Vagina (tissue), 2 donors: Measurements from ENCODE around the gene PPFIA2. TPM values are rescaled to one million over a fixed set of nuclear protein-coding genes. Genes with fewer than 3 reads are reported as not detected.

ENCODE experiments used
- DNase-seq, 2 donors: peaks; one replicate each; pipeline ENCODE4 v3.0.0-alpha.2; 2017; ENCODE audit errors: extremely low spot score in 2 of 2
- H3K27ac ChIP-seq: fragments of 200-600 bp; sonication (generic); one replicate; pipeline ENCODE4 v1.5.1; 2019
- H3K27me3 ChIP-seq: fragments of 200-600 bp; sonication (generic); one replicate; pipeline ENCODE4 v1.5.1; 2019
- H3K36me3 ChIP-seq, 2 donors: fragments of 200-600 bp; sonication (generic); one replicate each; pipeline ENCODE4 v1.5.1; 2017 to 2019
- H3K4me1 ChIP-seq: fragments of 200-600 bp; sonication (generic); one replicate; pipeline ENCODE4 v1.5.1; 2019
- H3K4me3 ChIP-seq, 2 donors: fragments of 200-600 bp; sonication (generic); 1 replicate in 1 of 2; 2 replicates in 1 of 2; pipeline ENCODE4 v1.5.1; 2016 to 2019
- H3K9me3 ChIP-seq: fragments of 200-600 bp; sonication (generic); one replicate; pipeline ENCODE4 v1.5.1; 2019
- POLR2A ChIP-seq, 2 donors: fragments of 450-650 bp; IDR thresholded peaks; one replicate each; pipeline ENCODE4 v1.6.1; 2017; ENCODE audit warnings: antibody characterized with exemption in 2 of 2, mild to moderate bottlenecking in 2 of 2, moderate library complexity in 2 of 2
- POLR2AphosphoS5 ChIP-seq, 2 donors: sonication (generic); formaldehyde crosslinking; IDR thresholded peaks; one replicate each; pipeline ENCODE4 v1.9.0; 2017; ENCODE audit warnings: antibody characterized with exemption in 2 of 2, mild to moderate bottlenecking in 2 of 2, low read depth in 1 of 2; ENCODE audit not compliant: insufficient read depth in 1 of 2
- intact Hi-C: fragments of 100-400 bp; cut with DNase I; formaldehyde crosslinking; loops from one replicate; pipeline ENCODE4 v1.15.1; 2023
- total RNA-seq: library from RNA; depleted of rRNA; stranded (reverse); fragments of >200 nt; gene quantifications from one replicate; pipeline ENCODE4 v1.2.3, GENCODE V29; 2016
- TF ChIP-seq, protein P1 (sequence below), 3 experiments: fragments of 450-650 bp in 2 of 3; fragments of 200-600 bp in 1 of 3; sonication (generic) in 1 of 3; IDR thresholded peaks; one replicate each; pipeline ENCODE4 v1.5.1; 2017 to 2019; ENCODE audit warnings: antibody characterized with exemption in 3 of 3, mild to moderate bottlenecking in 2 of 3, moderate library complexity in 2 of 3

Gene PPFIA2
- total RNA-seq, 1 donor from 2014 or later: 5.2 TPM

DNA sequence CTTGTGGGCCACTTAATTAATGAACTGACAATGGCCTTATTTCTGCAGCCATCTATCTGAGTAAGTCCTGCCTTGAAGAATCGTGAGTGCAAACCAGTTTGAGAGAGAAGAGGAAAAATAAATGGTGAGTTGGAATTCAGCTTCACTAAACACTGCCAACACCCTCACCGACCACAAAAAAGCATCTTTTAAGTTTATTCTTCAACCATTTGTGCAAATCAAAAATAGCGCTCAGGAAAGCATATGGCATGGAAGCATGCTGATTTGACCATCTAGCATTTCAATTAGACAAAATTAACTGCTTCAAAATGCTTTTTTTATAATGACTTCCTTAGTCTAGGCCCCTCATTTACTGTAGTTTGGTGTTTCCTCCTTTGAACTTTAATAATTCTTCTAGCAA is 294.0 kb downstream of the PPFIA2 start:
- TF ChIP-seq, protein P1, sequence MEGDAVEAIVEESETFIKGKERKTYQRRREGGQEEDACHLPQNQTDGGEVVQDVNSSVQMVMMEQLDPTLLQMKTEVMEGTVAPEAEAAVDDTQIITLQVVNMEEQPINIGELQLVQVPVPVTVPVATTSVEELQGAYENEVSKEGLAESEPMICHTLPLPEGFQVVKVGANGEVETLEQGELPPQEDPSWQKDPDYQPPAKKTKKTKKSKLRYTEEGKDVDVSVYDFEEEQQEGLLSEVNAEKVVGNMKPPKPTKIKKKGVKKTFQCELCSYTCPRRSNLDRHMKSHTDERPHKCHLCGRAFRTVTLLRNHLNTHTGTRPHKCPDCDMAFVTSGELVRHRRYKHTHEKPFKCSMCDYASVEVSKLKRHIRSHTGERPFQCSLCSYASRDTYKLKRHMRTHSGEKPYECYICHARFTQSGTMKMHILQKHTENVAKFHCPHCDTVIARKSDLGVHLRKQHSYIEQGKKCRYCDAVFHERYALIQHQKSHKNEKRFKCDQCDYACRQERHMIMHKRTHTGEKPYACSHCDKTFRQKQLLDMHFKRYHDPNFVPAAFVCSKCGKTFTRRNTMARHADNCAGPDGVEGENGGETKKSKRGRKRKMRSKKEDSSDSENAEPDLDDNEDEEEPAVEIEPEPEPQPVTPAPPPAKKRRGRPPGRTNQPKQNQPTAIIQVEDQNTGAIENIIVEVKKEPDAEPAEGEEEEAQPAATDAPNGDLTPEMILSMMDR (IDR thresholded peaks at IDR 0.05): no peak
- TF ChIP-seq POLR2A (IDR thresholded peaks at IDR 0.05): no peak
- no peak for TF ChIP-seq POLR2AphosphoS5 (IDR thresholded peaks at IDR 0.05; ENCODE audit: insufficient read depth in 1 of 2, low read depth in 1 of 2)
- no peak for DNase-seq

DNA sequence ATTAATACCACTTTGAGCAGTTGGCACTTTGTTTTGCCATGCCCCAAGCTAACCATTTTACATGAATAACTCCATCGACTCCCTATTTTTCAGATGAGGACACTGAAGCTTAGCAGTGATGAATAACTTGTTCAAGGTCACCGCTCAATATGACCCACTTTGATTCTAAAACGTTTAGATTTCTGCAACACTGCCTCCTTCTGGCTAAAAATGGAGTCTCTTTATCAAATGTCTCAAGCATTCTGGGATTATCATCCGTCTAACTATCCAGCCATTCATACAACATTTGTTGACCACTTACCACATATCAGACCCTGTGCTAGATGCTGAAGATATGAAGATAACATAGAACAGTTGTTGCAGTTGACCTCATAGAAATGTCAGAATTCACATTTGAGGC is 298.0 kb downstream of the PPFIA2 start:
- Histone ChIP-seq H3K27me3 (no peaks in the 10 kb centered on the region), H3K36me3 (no peaks in the 10 kb centered on the region), H3K4me3 (no peak overlapping the region), H3K27ac (no peak overlapping the region), H3K4me1 (no peaks in the 10 kb centered on the region), H3K9me3 (no peaks in the 10 kb centered on the region)
- intact Hi-C loops: no loop called here
- TF ChIP-seq, protein P1 (IDR thresholded peaks at IDR 0.05): no peak
- TF ChIP-seq POLR2A (IDR thresholded peaks at IDR 0.05) (no peak), POLR2AphosphoS5 (IDR thresholded peaks at IDR 0.05; ENCODE audit: insufficient read depth in 1 of 2, low read depth in 1 of 2) (no peak)
- DNase-seq: no peak

More for the DNA sequence above, 294.0 kb downstream of the PPFIA2 start:
- no peak overlapping the region for H3K4me3 ChIP-seq
- H3K4me1 ChIP-seq: no peaks in the 10 kb centered on the region
- H3K27me3 ChIP-seq: no peaks in the 10 kb centered on the region
- no peaks in the 10 kb centered on the region for H3K9me3 ChIP-seq
- H3K36me3 ChIP-seq: no peaks in the 10 kb centered on the region
- no peak overlapping the region for H3K27ac ChIP-seq
- intact Hi-C loops: no loop called here

DNA sequence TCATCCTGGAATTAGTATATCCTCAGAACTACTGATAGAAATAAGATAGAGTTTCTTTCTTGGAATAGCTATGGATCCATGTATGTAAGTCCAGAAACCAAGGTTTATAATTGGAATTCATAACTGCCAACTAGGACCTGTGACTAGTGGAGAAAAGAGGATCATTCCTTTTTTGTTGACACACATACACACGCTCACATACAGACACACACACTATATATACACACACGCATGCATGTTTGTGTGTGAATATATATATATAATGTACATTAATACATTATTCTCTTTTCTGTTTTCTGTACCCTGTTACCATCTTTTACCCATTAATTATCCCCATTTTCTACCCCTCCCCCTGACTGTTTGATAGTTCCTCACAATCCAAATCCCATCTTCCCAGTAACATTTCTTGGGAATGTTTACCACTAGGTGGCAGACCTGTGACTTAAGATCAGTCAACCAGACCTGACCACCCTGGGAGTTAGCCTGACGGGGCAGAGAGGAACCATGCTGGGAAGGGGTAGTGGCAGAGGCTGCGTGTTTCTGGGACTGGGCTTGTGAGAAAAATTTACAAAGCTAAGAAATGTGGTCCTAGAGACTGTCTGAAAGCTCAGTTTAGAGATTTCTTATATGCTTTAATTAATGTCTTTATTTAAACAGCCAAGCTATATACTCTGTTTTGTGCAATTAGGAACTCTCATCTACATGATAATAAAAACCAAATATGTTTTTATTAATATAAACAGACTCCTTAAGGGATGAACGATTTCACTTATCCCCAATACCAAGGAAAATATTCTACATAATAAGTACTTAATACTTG is 308.0 kb downstream of the PPFIA2 start:
- intact Hi-C loops: no loop called here
- no peaks in the 10 kb centered on the region for H3K4me1 ChIP-seq
- H3K9me3 ChIP-seq: no peaks in the 10 kb centered on the region
- TF ChIP-seq POLR2AphosphoS5 (IDR thresholded peaks at IDR 0.05; ENCODE audit: insufficient read depth in 1 of 2, low read depth in 1 of 2): no peak
- TF ChIP-seq, protein P1 (IDR thresholded peaks at IDR 0.05): peak in 2 of 3 experiments; percentile 42 to 46
- no peak for TF ChIP-seq POLR2A (IDR thresholded peaks at IDR 0.05)
- DNase-seq: no peak
- no peaks in the 10 kb centered on the region for H3K27me3 ChIP-seq
- no peak overlapping the region for H3K4me3 ChIP-seq
- H3K27ac ChIP-seq: no peak overlapping the region
- H3K36me3 ChIP-seq: no peaks in the 10 kb centered on the region

DNA sequence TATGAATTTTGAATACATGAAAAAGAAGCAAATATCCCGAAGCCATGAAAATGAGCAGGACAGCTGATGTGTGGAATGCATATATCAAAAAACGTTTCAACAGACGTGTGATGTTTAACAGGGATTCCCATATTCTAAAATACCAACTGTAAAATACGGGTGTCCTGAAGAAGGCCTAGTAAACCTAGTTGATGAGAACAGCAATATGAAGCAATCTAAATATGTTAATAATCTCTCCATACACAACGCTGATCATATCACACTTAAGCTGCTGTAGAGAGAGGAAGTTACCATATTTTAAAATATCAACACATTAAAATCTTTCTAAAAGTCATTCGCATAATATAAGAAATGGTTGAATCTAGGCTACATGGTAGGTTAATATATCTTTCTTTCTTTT is 317.5 kb downstream of the PPFIA2 start:
- intact Hi-C loops: no loop called here
- no peaks in the 10 kb centered on the region for H3K4me1 ChIP-seq
- H3K27me3 ChIP-seq: no peaks in the 10 kb centered on the region
- H3K9me3 ChIP-seq: no peaks in the 10 kb centered on the region
- TF ChIP-seq POLR2AphosphoS5 (IDR thresholded peaks at IDR 0.05; ENCODE audit: insufficient read depth in 1 of 2, low read depth in 1 of 2) (no peak), POLR2A (IDR thresholded peaks at IDR 0.05) (no peak)
- TF ChIP-seq, protein P1 (IDR thresholded peaks at IDR 0.05): no peak
- H3K27ac ChIP-seq: no peak overlapping the region
- H3K4me3 ChIP-seq: no peak overlapping the region
- DNase-seq: no peak
- H3K36me3 ChIP-seq: no peaks in the 10 kb centered on the region

DNA sequence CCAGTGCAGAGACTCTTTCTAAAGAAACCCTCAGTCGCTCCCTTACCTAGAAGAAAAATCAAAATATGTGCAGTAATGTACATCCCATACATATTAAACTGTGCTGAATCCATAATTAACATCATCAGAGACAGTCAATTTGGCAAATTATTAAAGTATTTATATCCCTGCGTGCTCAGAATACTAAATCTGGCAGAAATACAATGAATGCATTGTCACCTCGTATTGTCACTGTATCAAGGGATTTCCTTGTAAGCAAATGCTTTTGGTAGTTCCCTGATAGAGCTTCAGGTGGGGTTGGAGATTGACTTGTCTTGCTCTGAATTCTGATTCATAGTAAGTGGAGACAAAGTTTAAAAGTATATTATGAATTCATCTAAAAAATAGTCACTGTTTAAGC is 319.1 kb downstream of the PPFIA2 start:
- H3K9me3 ChIP-seq: no peaks in the 10 kb centered on the region
- H3K27ac ChIP-seq: no peak overlapping the region
- H3K27me3 ChIP-seq: no peaks in the 10 kb centered on the region
- no peaks in the 10 kb centered on the region for H3K4me1 ChIP-seq
- TF ChIP-seq POLR2A (IDR thresholded peaks at IDR 0.05) (no peak), POLR2AphosphoS5 (IDR thresholded peaks at IDR 0.05; ENCODE audit: insufficient read depth in 1 of 2, low read depth in 1 of 2) (no peak)
- TF ChIP-seq, protein P1 (IDR thresholded peaks at IDR 0.05): no peak
- no peak for DNase-seq
- no peak overlapping the region for H3K4me3 ChIP-seq
- intact Hi-C loops: no loop called here
- no peaks in the 10 kb centered on the region for H3K36me3 ChIP-seq
